Measurements from ENCODE around the gene NRBF2. TPM values are rescaled to one million over a fixed set of nuclear protein-coding genes. Genes with fewer than 3 reads are reported as not detected.
A peak's percentile ranks its signal among the peaks of the same experiment; 100 is the strongest.

The NRBF2 gene
- total and polyA plus RNA-seq, 9 of the 15 experiments (the other 6 are each of a cell fraction or from before 2014, with no cell fraction given) = 20.8 to 52.1 (median 30.5) TPM

DNA sequence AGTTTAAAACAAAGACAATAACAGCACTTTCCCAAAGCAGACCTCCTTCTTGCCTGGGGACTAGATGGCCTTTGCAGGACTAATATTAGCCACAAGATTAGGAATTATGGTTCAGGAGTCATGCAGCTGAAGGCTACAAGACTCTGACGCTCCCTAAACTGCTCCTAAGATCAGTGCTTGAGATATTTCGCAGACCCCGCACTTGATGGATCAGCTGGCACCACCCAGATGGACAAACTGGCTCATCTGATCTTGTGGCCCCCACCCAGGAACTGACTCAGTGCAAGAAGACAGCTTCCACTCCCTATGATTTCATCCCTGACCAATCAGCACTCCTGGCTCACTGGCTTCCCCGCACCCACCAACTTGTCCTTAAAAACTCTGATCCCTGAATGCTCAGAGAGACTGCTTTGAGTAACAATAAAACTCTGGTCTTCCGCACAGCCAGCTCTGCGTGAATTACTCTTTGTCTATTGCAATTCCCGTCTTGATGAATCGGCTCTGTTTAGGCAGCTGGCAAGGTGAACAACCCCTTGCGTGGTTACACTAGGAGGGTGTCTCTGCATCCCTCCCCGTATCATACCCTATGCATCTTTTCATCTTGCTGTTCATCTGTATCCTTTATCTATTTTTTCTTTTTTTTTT, 26.9 kb upstream of the NRBF2 start (continued):
- TF ChIP-seq, protein P1, sequence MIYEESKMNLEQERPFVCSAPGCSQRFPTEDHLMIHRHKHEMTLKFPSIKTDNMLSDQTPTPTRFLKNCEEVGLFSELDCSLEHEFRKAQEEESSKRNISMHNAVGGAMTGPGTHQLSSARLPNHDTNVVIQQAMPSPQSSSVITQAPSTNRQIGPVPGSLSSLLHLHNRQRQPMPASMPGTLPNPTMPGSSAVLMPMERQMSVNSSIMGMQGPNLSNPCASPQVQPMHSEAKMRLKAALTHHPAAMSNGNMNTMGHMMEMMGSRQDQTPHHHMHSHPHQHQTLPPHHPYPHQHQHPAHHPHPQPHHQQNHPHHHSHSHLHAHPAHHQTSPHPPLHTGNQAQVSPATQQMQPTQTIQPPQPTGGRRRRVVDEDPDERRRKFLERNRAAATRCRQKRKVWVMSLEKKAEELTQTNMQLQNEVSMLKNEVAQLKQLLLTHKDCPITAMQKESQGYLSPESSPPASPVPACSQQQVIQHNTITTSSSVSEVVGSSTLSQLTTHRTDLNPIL (CRISPR knock-in tag; IDR thresholded peaks at IDR 0.05) = no peak
- no peak for TF ChIP-seq STAT5B (CRISPR knock-in tag; IDR thresholded peaks at IDR 0.05)
- TF ChIP-seq MTA3 (IDR thresholded peaks at IDR 0.05; ENCODE audit: borderline replicate concordance) = no peak; the same call in 1 of the 2 replicates
- TF ChIP-seq ZNF23 (CRISPR knock-in tag; IDR thresholded peaks at IDR 0.05) = no peak
- no peak for TF ChIP-seq FOXJ2 (tag; IDR thresholded peaks at IDR 0.05)
- TF ChIP-seq ZNF224 (CRISPR knock-in tag; IDR thresholded peaks at IDR 0.05) = no peak
- TF ChIP-seq BACH1 (tag; IDR thresholded peaks at IDR 0.05) = no peak
- TF ChIP-seq, protein P2, sequence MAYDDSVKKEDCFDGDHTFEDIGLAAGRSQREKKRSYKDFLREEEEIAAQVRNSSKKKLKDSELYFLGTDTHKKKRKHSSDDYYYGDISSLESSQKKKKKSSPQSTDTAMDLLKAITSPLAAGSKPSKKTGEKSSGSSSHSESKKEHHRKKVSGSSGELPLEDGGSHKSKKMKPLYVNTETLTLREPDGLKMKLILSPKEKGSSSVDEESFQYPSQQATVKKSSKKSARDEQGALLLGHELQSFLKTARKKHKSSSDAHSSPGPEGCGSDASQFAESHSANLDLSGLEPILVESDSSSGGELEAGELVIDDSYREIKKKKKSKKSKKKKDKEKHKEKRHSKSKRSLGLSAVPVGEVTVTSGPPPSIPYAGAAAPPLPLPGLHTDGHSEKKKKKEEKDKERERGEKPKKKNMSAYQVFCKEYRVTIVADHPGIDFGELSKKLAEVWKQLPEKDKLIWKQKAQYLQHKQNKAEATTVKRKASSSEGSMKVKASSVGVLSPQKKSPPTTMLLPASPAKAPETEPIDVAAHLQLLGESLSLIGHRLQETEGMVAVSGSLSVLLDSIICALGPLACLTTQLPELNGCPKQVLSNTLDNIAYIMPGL (CRISPR knock-in tag; IDR thresholded peaks at IDR 0.05) = no peak
- peak; percentile 24; the same call in 1 of the 2 replicates for TF ChIP-seq SOX6 (IDR thresholded peaks at IDR 0.05)
- TF ChIP-seq TEAD2 (tag; IDR thresholded peaks at IDR 0.05) = no peak
- no peak for TF ChIP-seq MEIS2 (IDR thresholded peaks at IDR 0.05; ENCODE audit: partially characterized antibody)
- TF ChIP-seq, protein P3, sequence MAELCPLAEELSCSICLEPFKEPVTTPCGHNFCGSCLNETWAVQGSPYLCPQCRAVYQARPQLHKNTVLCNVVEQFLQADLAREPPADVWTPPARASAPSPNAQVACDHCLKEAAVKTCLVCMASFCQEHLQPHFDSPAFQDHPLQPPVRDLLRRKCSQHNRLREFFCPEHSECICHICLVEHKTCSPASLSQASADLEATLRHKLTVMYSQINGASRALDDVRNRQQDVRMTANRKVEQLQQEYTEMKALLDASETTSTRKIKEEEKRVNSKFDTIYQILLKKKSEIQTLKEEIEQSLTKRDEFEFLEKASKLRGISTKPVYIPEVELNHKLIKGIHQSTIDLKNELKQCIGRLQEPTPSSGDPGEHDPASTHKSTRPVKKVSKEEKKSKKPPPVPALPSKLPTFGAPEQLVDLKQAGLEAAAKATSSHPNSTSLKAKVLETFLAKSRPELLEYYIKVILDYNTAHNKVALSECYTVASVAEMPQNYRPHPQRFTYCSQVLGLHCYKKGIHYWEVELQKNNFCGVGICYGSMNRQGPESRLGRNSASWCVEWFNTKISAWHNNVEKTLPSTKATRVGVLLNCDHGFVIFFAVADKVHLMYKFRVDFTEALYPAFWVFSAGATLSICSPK (IDR thresholded peaks at IDR 0.05; ENCODE audit: borderline replicate concordance) = no peak
- TF ChIP-seq ZFP30 (CRISPR knock-in tag; IDR thresholded peaks at IDR 0.05; ENCODE audit: borderline replicate concordance) = no peak
- TF ChIP-seq KAT8 (IDR thresholded peaks at IDR 0.05; ENCODE audit: low read depth) = no peak
- TF ChIP-seq HDGF (IDR thresholded peaks at IDR 0.05) = 0 out of 2 replicates have a peak, but pooled peaks have one; percentile 36
- TF ChIP-seq, protein P4, sequence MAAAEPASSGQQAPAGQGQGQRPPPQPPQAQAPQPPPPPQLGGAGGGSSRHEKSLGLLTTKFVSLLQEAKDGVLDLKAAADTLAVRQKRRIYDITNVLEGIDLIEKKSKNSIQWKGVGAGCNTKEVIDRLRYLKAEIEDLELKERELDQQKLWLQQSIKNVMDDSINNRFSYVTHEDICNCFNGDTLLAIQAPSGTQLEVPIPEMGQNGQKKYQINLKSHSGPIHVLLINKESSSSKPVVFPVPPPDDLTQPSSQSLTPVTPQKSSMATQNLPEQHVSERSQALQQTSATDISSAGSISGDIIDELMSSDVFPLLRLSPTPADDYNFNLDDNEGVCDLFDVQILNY (CRISPR knock-in tag; IDR thresholded peaks at IDR 0.05) = no peak
- TF ChIP-seq CBFA2T2 (conservative IDR thresholded peaks at IDR 0.05) = no peak
- peak; percentile 36 for TF ChIP-seq POLR2B (IDR thresholded peaks at IDR 0.05; ENCODE audit: low read depth, partially characterized antibody)
- no peak for TF ChIP-seq DACH1 (IDR thresholded peaks at IDR 0.05; ENCODE audit: partially characterized antibody)
- TF ChIP-seq, protein P5, sequence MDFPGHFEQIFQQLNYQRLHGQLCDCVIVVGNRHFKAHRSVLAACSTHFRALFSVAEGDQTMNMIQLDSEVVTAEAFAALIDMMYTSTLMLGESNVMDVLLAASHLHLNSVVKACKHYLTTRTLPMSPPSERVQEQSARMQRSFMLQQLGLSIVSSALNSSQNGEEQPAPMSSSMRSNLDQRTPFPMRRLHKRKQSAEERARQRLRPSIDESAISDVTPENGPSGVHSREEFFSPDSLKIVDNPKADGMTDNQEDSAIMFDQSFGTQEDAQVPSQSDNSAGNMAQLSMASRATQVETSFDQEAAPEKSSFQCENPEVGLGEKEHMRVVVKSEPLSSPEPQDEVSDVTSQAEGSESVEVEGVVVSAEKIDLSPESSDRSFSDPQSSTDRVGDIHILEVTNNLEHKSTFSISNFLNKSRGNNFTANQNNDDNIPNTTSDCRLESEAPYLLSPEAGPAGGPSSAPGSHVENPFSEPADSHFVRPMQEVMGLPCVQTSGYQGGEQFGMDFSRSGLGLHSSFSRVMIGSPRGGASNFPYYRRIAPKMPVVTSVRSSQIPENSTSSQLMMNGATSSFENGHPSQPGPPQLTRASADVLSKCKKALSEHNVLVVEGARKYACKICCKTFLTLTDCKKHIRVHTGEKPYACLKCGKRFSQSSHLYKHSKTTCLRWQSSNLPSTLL (IDR thresholded peaks at IDR 0.05) = no peak
- TF ChIP-seq, protein P6, sequence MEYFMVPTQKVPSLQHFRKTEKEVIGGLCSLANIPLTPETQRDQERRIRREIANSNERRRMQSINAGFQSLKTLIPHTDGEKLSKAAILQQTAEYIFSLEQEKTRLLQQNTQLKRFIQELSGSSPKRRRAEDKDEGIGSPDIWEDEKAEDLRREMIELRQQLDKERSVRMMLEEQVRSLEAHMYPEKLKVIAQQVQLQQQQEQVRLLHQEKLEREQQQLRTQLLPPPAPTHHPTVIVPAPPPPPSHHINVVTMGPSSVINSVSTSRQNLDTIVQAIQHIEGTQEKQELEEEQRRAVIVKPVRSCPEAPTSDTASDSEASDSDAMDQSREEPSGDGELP (CRISPR knock-in tag; IDR thresholded peaks at IDR 0.05; ENCODE audit: borderline replicate concordance) = peak; percentile 66; the same call in 1 of the 2 replicates
